ENCODE results near the gene ICAM1. TPM values are rescaled to one million over a fixed set of nuclear protein-coding genes. Genes with fewer than 3 reads are reported as not detected.

ICAM1 gene, protein sequence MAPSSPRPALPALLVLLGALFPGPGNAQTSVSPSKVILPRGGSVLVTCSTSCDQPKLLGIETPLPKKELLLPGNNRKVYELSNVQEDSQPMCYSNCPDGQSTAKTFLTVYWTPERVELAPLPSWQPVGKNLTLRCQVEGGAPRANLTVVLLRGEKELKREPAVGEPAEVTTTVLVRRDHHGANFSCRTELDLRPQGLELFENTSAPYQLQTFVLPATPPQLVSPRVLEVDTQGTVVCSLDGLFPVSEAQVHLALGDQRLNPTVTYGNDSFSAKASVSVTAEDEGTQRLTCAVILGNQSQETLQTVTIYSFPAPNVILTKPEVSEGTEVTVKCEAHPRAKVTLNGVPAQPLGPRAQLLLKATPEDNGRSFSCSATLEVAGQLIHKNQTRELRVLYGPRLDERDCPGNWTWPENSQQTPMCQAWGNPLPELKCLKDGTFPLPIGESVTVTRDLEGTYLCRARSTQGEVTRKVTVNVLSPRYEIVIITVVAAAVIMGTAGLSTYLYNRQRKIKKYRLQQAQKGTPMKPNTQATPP
- total RNA-seq (100 to 1,000 TPM; 149 to 497 TPM), polyA plus RNA-seq (ENCODE audit: insufficient read length in 6 of 6) (10 to 100 TPM; 15.4 to 24.5 (median 17.4) TPM)
- long read RNA-seq, donor 1, transcript ICAM1-201 (7 exons, 3,252 nt): major isoform, 5 of 5 reads
- long read RNA-seq, donor 1, partial matches to known transcripts: 0 of 5 reads
- long read RNA-seq, donor 1, other reads (novel, unspliced or antisense): 0 of 5 reads
- long read RNA-seq, donor 2, partial matches to known transcripts: 0 of 3 reads
- long read RNA-seq, donor 2, other reads (novel, unspliced or antisense): 0 of 3 reads
- long read RNA-seq, donor 3, partial matches to known transcripts: 0 of 2 reads
- long read RNA-seq, donor 3, other reads (novel, unspliced or antisense): 0 of 2 reads
- long read RNA-seq, donor 4, transcript ICAM1-201 (7 exons, 3,252 nt): major isoform, 106 of 168 reads
- long read RNA-seq, donor 4, partial matches to known transcripts: 18 of 168 reads
- long read RNA-seq, donor 4, other reads (novel, unspliced or antisense): 44 of 168 reads
- long read RNA-seq, donor 5, transcript ICAM1-201 (7 exons, 3,252 nt): major isoform, 8 of 8 reads
- long read RNA-seq, donor 5, partial matches to known transcripts: 0 of 8 reads
- long read RNA-seq, donor 5, other reads (novel, unspliced or antisense): 0 of 8 reads
- long read RNA-seq, donor 6, transcript ICAM1-201 (7 exons, 3,252 nt): major isoform, 7 of 7 reads
- long read RNA-seq, donor 6, partial matches to known transcripts: 0 of 7 reads
- long read RNA-seq, donor 6, other reads (novel, unspliced or antisense): 0 of 7 reads
- long read RNA-seq, donor 7, partial matches to known transcripts: 0 of 3 reads
- long read RNA-seq, donor 7, other reads (novel, unspliced or antisense): 0 of 3 reads
- long read RNA-seq, donor 8, transcript ICAM1-201 (7 exons, 3,252 nt): major isoform, 5 of 5 reads
- long read RNA-seq, donor 8, partial matches to known transcripts: 0 of 5 reads
- long read RNA-seq, donor 8, other reads (novel, unspliced or antisense): 0 of 5 reads
- long read RNA-seq, donor 9: 0 reads
- long read RNA-seq, donor 10, transcript ICAM1-201 (7 exons, 3,252 nt): major isoform, 74 of 96 reads
- long read RNA-seq, donor 10, partial matches to known transcripts: 15 of 96 reads
- long read RNA-seq, donor 10, other reads (novel, unspliced or antisense): 7 of 96 reads
- long read RNA-seq, donor 11: 0 reads
- long read RNA-seq, donor 12, transcript ICAM1-201 (7 exons, 3,252 nt): major isoform, 5 of 5 reads
- long read RNA-seq, donor 12, partial matches to known transcripts: 0 of 5 reads
- long read RNA-seq, donor 12, other reads (novel, unspliced or antisense): 0 of 5 reads

DNA sequence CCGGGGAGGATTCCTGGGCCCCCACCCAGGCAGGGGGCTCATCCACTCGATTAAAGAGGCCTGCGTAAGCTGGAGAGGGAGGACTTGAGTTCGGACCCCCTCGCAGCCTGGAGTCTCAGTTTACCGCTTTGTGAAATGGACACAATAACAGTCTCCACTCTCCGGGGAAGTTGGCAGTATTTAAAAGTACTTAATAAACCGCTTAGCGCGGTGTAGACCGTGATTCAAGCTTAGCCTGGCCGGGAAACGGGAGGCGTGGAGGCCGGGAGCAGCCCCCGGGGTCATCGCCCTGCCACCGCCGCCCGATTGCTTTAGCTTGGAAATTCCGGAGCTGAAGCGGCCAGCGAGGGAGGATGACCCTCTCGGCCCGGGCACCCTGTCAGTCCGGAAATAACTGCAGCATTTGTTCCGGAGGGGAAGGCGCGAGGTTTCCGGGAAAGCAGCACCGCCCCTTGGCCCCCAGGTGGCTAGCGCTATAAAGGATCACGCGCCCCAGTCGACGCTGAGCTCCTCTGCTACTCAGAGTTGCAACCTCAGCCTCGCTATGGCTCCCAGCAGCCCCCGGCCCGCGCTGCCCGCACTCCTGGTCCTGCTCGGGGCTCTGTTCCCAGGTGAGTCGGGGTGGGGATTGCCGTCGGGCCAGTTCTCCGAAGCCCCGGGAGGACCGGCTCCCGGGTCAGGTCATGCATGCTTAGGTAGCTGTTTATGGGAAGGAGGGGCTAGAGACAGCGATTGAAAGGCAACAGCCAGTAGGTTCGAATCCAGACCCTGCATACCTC, at the start of gene ICAM1:
Gene ICAM1, plus strand, starts transcription at position 505 of the 779 bp plus-strand sequence. Its CDS starts 40 bp downstream, at position 545.
- intact Hi-C loops (cut with DNase I): loop anchor here in 1 of 2 donors (5.0 kb wide), 1 partner anchor 121 kb away; no protein-coding TSS in a partner anchor
- peak within 1 kb of the TSS; percentile 96 to 99 for H3K27ac ChIP-seq
- TF ChIP-seq, protein P1, sequence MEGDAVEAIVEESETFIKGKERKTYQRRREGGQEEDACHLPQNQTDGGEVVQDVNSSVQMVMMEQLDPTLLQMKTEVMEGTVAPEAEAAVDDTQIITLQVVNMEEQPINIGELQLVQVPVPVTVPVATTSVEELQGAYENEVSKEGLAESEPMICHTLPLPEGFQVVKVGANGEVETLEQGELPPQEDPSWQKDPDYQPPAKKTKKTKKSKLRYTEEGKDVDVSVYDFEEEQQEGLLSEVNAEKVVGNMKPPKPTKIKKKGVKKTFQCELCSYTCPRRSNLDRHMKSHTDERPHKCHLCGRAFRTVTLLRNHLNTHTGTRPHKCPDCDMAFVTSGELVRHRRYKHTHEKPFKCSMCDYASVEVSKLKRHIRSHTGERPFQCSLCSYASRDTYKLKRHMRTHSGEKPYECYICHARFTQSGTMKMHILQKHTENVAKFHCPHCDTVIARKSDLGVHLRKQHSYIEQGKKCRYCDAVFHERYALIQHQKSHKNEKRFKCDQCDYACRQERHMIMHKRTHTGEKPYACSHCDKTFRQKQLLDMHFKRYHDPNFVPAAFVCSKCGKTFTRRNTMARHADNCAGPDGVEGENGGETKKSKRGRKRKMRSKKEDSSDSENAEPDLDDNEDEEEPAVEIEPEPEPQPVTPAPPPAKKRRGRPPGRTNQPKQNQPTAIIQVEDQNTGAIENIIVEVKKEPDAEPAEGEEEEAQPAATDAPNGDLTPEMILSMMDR (IDR thresholded peaks at IDR 0.05): peak in 1 of 2 donors; percentile 31
- no peaks in the 10 kb centered on the region for H3K9me3 ChIP-seq
- H3K27me3 ChIP-seq: no peaks in the 10 kb centered on the region
- ATAC-seq (peak; percentile 75), DNase-seq (peak; percentile 65 to 96 (median 88))
- peaks cover 3 to 69% of the 10 kb centered on the region in 2 donors for H3K4me1 ChIP-seq
- peaks cover 0 to 33% of the 10 kb centered on the region in 2 donors for H3K36me3 ChIP-seq
- H3K4me3 ChIP-seq: peak within 1 kb of the TSS; percentile 51 to 65

DNA sequence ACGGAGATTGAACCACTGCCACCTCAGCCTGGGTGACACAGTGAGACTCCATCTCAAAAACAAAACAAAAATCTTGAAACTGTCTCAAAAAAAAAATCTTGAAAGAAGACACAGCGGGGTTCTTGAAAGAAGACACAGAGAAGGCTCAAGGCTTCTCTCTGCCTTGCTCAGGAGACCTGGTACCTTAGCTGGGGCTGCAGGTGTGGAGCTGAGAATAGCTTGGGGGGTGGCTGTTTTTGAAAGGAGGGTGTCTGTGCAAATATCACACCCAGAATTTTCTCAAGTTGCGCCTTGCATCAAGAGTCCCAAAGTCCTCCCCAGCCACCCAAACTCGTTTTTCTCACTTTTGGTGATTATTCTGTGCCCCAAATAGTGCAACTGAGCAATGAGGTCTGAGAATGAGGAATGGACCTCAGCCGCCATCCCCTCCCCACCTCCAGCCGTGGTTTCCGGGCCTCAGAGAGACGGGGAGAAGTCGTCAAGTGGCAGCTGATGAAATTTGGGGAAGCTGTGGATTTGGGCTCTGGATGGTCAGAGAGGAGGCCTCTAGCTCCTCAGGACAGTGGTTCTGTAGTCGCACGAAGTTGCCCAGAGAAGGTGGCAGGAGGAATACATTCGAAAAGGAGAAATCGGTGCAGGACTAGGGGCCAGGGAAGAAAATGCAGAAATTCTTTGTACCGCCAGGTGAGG, 48.6 kb upstream of the ICAM1 start:
- intact Hi-C loops (cut with DNase I): no loop called here
- TF ChIP-seq, protein P1 (IDR thresholded peaks at IDR 0.05): no peak

DNA sequence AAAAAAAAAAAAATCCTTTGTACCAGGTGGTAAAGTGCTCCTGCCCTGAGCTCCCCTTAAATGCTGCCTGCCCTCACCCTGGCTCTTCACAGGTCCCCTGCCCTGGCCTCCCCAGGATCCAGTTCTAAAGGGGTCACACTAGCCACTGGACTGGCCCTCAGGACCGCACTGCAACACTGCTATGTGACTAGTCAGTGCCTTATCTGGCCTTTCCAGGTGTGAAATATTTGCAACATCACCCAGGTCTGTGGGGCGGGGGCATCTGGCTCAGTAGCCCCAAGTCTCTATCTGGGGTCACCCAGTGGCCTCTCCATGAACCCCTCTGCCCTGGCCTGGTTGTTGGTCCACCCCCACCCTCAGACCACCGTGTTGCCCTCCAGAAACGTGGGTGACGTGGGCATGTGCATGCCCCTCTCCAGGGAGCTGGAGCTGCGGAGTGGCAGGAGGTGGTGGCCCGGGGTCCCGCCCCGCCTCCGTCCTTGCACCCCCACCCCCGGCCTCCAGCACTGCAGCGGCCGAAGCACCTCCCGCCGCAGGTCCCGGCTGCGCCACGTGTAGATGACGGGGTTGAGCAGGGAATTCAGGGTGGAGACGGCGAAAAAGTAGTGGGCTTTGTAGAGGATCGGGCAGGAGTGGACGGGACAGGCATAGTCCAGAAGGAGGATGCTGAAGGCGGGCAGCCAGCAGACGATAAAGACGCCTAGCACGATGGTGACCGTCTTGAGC, 47.3 kb upstream of the ICAM1 start:
- H3K4me1 ChIP-seq: peaks cover 0 to 23% of the 10 kb centered on the region in 2 donors
- ATAC-seq (no peak), DNase-seq (no peak)
- H3K27me3 ChIP-seq: no peaks in the 10 kb centered on the region
- H3K9me3 ChIP-seq: no peaks in the 10 kb centered on the region
- intact Hi-C loops (cut with DNase I): no loop called here
- TF ChIP-seq, protein P1 (IDR thresholded peaks at IDR 0.05): no peak
- peaks cover 0 to 18% of the 10 kb centered on the region in 2 donors for H3K36me3 ChIP-seq
- no peak overlapping the region for H3K4me3 ChIP-seq
- H3K27ac ChIP-seq: no peak overlapping the region

More for the DNA sequence above, 48.6 kb upstream of the ICAM1 start:
- DNase-seq: no peak
- Histone ChIP-seq H3K4me3 (no peak overlapping the region), H3K27ac (no peak overlapping the region), H3K27me3 (no peaks in the 10 kb centered on the region), H3K4me1 (peaks cover 0 to 18% of the 10 kb centered on the region in 2 donors), H3K36me3 (peaks cover 0 to 18% of the 10 kb centered on the region in 2 donors), H3K9me3 (no peaks in the 10 kb centered on the region)
- no peak for ATAC-seq
